ENCODE results near the gene GPR3. TPM values are rescaled to one million over a fixed set of nuclear protein-coding genes. Genes with fewer than 3 reads are reported as not detected.

GPR3 gene
- total and polyA plus RNA-seq, 2 of the 13 experiments (the other 11 are each of a cell fraction or from before 2014, with no cell fraction given), result 1.00 to 2.6 TPM

DNA sequence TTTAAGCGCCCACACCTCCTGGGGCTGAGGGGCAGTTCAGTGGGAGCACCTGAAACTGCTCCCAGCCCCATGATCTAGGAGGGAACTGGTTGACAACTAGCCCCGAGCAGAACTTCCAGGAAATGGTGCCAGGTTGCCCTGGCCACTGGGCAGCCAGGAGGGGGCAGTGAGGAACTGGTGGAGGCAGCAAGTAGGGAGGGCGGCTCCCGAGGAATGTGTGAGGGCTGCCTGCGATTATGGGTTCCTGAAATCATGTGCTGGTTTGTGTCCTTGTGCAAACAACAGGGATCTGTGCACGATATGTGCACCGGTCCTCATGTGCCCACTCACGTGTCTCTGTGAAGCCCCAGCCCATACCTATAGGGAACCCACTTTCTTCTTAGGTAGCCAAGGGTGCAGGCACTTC, 9.9 kb downstream of the GPR3 start (continued):
- TF ChIP-seq MNT (IDR thresholded peaks at IDR 0.05) (no peak), ZNF883 (CRISPR knock-in tag; IDR thresholded peaks at IDR 0.05; ENCODE audit: not compliant biosample characterization) (no peak), ZNF891 (CRISPR knock-in tag; IDR thresholded peaks at IDR 0.05) (no peak), ZNF30 (CRISPR knock-in tag; IDR thresholded peaks at IDR 0.05) (no peak), POLR2AphosphoS5 (IDR thresholded peaks at IDR 0.05; ENCODE audit: low read depth, low read length) (peak; percentile 46; the same call in 1 of the 2 replicates), NCOR1 (IDR thresholded peaks at IDR 0.05; ENCODE audit: borderline replicate concordance, low read length) (no peak), AKAP8 (CRISPR knock-in tag; IDR thresholded peaks at IDR 0.05) (peak; percentile 60; the same call in 1 of the 2 replicates), SNAPC2 (CRISPR knock-in tag; IDR thresholded peaks at IDR 0.05) (0 out of 2 replicates have a peak, but pooled peaks have one; percentile 25), ZNF646 (CRISPR knock-in tag; IDR thresholded peaks at IDR 0.05) (no peak), SAFB2 (CRISPR knock-in tag; IDR thresholded peaks at IDR 0.05; ENCODE audit: borderline replicate concordance, low read depth) (no peak), CHD4 (IDR thresholded peaks at IDR 0.05; ENCODE audit: borderline replicate concordance, low read length) (no peak), GZF1 (CRISPR knock-in tag; IDR thresholded peaks at IDR 0.05) (no peak), FOXJ3 (CRISPR knock-in tag; IDR thresholded peaks at IDR 0.05; ENCODE audit: borderline replicate concordance) (no peak), ZNF792 (CRISPR knock-in tag; IDR thresholded peaks at IDR 0.05) (no peak), SMARCC2 (IDR thresholded peaks at IDR 0.05) (no peak)
- TF ChIP-seq, protein P1, sequence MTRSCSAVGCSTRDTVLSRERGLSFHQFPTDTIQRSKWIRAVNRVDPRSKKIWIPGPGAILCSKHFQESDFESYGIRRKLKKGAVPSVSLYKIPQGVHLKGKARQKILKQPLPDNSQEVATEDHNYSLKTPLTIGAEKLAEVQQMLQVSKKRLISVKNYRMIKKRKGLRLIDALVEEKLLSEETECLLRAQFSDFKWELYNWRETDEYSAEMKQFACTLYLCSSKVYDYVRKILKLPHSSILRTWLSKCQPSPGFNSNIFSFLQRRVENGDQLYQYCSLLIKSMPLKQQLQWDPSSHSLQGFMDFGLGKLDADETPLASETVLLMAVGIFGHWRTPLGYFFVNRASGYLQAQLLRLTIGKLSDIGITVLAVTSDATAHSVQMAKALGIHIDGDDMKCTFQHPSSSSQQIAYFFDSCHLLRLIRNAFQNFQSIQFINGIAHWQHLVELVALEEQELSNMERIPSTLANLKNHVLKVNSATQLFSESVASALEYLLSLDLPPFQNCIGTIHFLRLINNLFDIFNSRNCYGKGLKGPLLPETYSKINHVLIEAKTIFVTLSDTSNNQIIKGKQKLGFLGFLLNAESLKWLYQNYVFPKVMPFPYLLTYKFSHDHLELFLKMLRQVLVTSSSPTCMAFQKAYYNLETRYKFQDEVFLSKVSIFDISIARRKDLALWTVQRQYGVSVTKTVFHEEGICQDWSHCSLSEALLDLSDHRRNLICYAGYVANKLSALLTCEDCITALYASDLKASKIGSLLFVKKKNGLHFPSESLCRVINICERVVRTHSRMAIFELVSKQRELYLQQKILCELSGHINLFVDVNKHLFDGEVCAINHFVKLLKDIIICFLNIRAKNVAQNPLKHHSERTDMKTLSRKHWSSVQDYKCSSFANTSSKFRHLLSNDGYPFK (CRISPR knock-in tag; IDR thresholded peaks at IDR 0.05; ENCODE audit: borderline replicate concordance), result no peak
- TF ChIP-seq, protein P2, sequence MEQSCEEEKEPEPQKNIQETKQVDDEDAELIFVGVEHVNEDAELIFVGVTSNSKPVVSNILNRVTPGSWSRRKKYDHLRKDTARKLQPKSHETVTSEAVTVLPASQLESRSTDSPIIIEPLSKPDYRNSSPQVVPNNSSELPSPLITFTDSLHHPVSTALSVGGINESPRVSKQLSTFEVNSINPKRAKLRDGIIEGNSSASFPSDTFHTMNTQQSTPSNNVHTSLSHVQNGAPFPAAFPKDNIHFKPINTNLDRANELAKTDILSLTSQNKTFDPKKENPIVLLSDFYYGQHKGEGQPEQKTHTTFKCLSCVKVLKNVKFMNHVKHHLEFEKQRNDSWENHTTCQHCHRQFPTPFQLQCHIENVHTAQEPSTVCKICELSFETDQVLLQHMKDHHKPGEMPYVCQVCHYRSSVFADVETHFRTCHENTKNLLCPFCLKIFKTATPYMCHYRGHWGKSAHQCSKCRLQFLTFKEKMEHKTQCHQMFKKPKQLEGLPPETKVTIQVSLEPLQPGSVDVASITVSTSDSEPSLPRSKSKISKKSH (CRISPR knock-in tag; IDR thresholded peaks at IDR 0.05; ENCODE audit: borderline replicate concordance), result no peak
